Measurements from ENCODE around the gene LMBRD2. TPM values are rescaled to one million over a fixed set of nuclear protein-coding genes. Genes with fewer than 3 reads are reported as not detected.

LMBRD2 gene
- total RNA-seq (2021) (4.3 to 5.6 TPM (median 4.9 TPM) in 3 replicates), Bru-seq, nascent RNA (percentile 59 among the genes with signal in this experiment)
- long read RNA-seq, experiment 1, full-length matches to known transcripts = 11 of 23 reads
- long read RNA-seq, experiment 1, partial matches to known transcripts = 4 of 23 reads
- long read RNA-seq, experiment 1, other reads (novel, unspliced or antisense) = 8 of 23 reads
- long read RNA-seq, experiment 2, full-length matches to known transcripts = 2 of 10 reads
- long read RNA-seq, experiment 2, partial matches to known transcripts = 0 of 10 reads
- long read RNA-seq, experiment 2, other reads (novel, unspliced or antisense) = 8 of 10 reads
- long read RNA-seq, experiment 3, partial matches to known transcripts = 1 of 1 reads
- long read RNA-seq, experiment 3, other reads (novel, unspliced or antisense) = 0 of 1 reads

DNA sequence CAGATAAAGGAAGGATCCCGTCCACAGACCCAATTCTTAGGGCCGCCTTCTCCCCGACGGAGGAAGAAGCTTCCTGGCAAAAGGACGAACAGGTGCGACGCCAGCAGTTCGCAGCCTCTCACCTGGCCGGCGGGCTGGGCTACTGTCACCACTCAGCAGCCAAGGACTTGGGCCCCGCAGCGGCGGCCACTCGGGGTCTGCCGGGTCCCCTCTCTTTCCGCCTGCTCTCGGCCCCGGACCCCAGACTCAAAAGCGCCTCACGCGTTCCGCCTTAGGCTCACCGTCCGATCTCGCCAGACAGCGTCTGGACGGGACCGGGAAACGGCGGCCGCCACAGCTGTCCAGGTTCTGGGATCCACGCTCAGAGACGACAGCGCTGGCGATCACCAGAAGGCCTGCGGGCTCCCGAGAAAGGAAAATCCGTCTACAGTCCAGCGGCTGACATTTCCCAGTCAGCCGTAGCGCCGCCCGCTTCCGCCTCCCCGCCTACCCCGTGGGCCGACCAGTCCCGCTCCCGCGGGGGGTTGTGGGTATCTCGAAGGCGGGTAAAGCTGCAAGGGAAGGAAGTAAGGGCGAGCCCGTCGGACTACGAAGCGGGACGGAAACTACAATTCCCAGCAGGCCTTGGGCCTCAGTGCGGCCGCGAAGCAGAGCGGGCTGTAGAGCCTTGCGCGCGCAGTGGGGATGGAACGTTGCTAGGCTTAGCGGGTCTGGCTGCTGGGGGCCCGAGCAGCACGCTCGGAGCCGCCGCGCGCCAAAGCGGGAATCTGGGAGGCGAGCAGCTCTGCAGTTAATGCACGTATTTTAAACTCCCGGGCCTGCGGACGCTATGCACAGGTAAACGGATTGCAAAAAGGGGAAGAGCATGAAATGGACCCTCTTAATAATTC is at the start of gene LMBRD2, which contains the start of gene SKP2:
TSS of gene LMBRD2 (minus strand) at position 454 of the 890 bp plus-strand sequence. CDS start 8,538 bp downstream, outside the sequence.
TSS of gene SKP2 (plus strand) at position 678 of the 890 bp plus-strand sequence. CDS start at position 830, 152 bp downstream.
- DNase-seq (ENCODE audit: low spot score) = peak; percentile 97
- Mint-ChIP-seq H3K4me1 (peaks cover 13% of the 10 kb centered on the region), H3K27ac (peak within 1 kb of the TSS; percentile 88), H3K4me3 (peak within 1 kb of the TSS; percentile 86), H3K36me3 (peaks cover 23% of the 10 kb centered on the region), H3K9me3 (no peaks in the 10 kb centered on the region), H3K27me3 (ENCODE audit: low read depth) (no peaks in the 10 kb centered on the region)
- CTCF ChIA-PET = interaction anchor here (0.9 to 4.0 kb wide), 7 partner anchors 26 to 225 kb away, joined by 3 to 58 read pairs (median 7); partner anchors contain the start of gene NADK2
- peak; percentile 99 for ATAC-seq
- POLR2A ChIA-PET = interaction anchor here (1.8 kb wide), 2 partner anchors 73 to 89 kb away, joined by 5 to 6 read pairs; partner anchors contain the start of gene NADK2
- no peak for TF ChIP-seq PRDM15 (CRISPR knock-in tag; IDR thresholded peaks at IDR 0.05)
- TF ChIP-seq, protein P1, sequence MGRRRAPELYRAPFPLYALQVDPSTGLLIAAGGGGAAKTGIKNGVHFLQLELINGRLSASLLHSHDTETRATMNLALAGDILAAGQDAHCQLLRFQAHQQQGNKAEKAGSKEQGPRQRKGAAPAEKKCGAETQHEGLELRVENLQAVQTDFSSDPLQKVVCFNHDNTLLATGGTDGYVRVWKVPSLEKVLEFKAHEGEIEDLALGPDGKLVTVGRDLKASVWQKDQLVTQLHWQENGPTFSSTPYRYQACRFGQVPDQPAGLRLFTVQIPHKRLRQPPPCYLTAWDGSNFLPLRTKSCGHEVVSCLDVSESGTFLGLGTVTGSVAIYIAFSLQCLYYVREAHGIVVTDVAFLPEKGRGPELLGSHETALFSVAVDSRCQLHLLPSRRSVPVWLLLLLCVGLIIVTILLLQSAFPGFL (CRISPR knock-in tag; IDR thresholded peaks at IDR 0.05; ENCODE audit: borderline replicate concordance) = no peak
- no peak for TF ChIP-seq ZNF416 (CRISPR knock-in tag; IDR thresholded peaks at IDR 0.05)
- TF ChIP-seq, protein P2, sequence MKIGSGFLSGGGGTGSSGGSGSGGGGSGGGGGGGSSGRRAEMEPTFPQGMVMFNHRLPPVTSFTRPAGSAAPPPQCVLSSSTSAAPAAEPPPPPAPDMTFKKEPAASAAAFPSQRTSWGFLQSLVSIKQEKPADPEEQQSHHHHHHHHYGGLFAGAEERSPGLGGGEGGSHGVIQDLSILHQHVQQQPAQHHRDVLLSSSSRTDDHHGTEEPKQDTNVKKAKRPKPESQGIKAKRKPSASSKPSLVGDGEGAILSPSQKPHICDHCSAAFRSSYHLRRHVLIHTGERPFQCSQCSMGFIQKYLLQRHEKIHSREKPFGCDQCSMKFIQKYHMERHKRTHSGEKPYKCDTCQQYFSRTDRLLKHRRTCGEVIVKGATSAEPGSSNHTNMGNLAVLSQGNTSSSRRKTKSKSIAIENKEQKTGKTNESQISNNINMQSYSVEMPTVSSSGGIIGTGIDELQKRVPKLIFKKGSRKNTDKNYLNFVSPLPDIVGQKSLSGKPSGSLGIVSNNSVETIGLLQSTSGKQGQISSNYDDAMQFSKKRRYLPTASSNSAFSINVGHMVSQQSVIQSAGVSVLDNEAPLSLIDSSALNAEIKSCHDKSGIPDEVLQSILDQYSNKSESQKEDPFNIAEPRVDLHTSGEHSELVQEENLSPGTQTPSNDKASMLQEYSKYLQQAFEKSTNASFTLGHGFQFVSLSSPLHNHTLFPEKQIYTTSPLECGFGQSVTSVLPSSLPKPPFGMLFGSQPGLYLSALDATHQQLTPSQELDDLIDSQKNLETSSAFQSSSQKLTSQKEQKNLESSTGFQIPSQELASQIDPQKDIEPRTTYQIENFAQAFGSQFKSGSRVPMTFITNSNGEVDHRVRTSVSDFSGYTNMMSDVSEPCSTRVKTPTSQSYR (CRISPR knock-in tag; IDR thresholded peaks at IDR 0.05) = no peak
- TF ChIP-seq SMAD3 (CRISPR knock-in tag; IDR thresholded peaks at IDR 0.05; ENCODE audit: borderline replicate concordance) = peak; percentile 29; the same call in 1 of the 2 replicates
- TF ChIP-seq IRF2 (CRISPR knock-in tag; IDR thresholded peaks at IDR 0.05; ENCODE audit: borderline replicate concordance, low read depth) = no peak
- TF ChIP-seq ZNF423 (CRISPR knock-in tag; IDR thresholded peaks at IDR 0.05) = no peak
- no peak for TF ChIP-seq ATF2 (CRISPR knock-in tag; IDR thresholded peaks at IDR 0.05; ENCODE audit: borderline replicate concordance, low read depth)
- TF ChIP-seq FOXP4 (CRISPR knock-in tag; IDR thresholded peaks at IDR 0.05) = no peak
- TF ChIP-seq TEAD4 (CRISPR knock-in tag; IDR thresholded peaks at IDR 0.05) = no peak
- TF ChIP-seq NR2C2 (CRISPR knock-in tag; IDR thresholded peaks at IDR 0.05) = no peak
- peak; percentile 77 for TF ChIP-seq ZNF121 (CRISPR knock-in tag; IDR thresholded peaks at IDR 0.05)
- no peak for TF ChIP-seq ATF1 (CRISPR knock-in tag; IDR thresholded peaks at IDR 0.05)
- TF ChIP-seq, protein P3, sequence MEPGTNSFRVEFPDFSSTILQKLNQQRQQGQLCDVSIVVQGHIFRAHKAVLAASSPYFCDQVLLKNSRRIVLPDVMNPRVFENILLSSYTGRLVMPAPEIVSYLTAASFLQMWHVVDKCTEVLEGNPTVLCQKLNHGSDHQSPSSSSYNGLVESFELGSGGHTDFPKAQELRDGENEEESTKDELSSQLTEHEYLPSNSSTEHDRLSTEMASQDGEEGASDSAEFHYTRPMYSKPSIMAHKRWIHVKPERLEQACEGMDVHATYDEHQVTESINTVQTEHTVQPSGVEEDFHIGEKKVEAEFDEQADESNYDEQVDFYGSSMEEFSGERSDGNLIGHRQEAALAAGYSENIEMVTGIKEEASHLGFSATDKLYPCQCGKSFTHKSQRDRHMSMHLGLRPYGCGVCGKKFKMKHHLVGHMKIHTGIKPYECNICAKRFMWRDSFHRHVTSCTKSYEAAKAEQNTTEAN (CRISPR knock-in tag; IDR thresholded peaks at IDR 0.05) = 0 out of 2 replicates have a peak, but pooled peaks have one; percentile 39
- no peak for TF ChIP-seq ATF6 (CRISPR knock-in tag; IDR thresholded peaks at IDR 0.05)
- no peak for TF ChIP-seq ATF3 (CRISPR knock-in tag; conservative IDR thresholded peaks at IDR 0.05)
- peak; percentile 53; the same call in 1 of the 2 replicates for TF ChIP-seq ETV6 (CRISPR knock-in tag; IDR thresholded peaks at IDR 0.05)
- TF ChIP-seq ZNF219 (CRISPR knock-in tag; IDR thresholded peaks at IDR 0.05; ENCODE audit: borderline replicate concordance) = no peak

Measured in WTC11 (cell line).